Keratinocyte (primary cell): Measurements from ENCODE around the gene TMEM132D. TPM values are rescaled to one million over a fixed set of nuclear protein-coding genes. Genes with fewer than 3 reads are reported as not detected.

Source experiments
- DNase-seq: peaks from one replicate; pipeline ENCODE4 v3.0.0-alpha.2; 2011; ENCODE audit warnings: low read depth, missing footprints, low spot score
- FAIRE-seq: peaks from 2 replicates; lab custom pipeline; 2011; peaks lifted over from hg19 to GRCh38; lab: Jason Lieb, UNC
- H2AFZ ChIP-seq: 2 replicates; pipeline ENCODE4 v1.6.0; 2012; ENCODE audit warnings: low read length, control low read depth, inconsistent platforms; ENCODE audit not compliant: control insufficient read depth
- H3K27ac ChIP-seq: 2 replicates; pipeline ENCODE4 v1.5.1; 2011; ENCODE audit warnings: low read length; ENCODE audit not compliant: control insufficient read depth, insufficient read depth
- H3K27me3 ChIP-seq: 3 replicates; pipeline ENCODE4 v1.6.0; 2011; ENCODE audit warnings: low read length; ENCODE audit not compliant: control insufficient read depth, insufficient read depth; ENCODE audit errors: extremely low read depth
- H3K36me3 ChIP-seq, 2 experiments: 2 replicates in 1 of 2; 3 replicates in 1 of 2; pipeline ENCODE4 v1.5.1; 2011; ENCODE audit warnings: low read length in 2 of 2, mild to moderate bottlenecking in 1 of 2; ENCODE audit not compliant: control insufficient read depth in 2 of 2, insufficient read depth in 2 of 2; ENCODE audit errors: extremely low read depth in 1 of 2
- H3K4me1 ChIP-seq: 3 replicates; pipeline ENCODE4 v1.5.1; 2011; ENCODE audit warnings: low read length; ENCODE audit not compliant: control insufficient read depth, insufficient read depth; ENCODE audit errors: extremely low read depth
- H3K4me2 ChIP-seq: 3 replicates; pipeline ENCODE4 v1.6.0; 2011; ENCODE audit warnings: low read depth, low read length; ENCODE audit not compliant: control insufficient read depth, insufficient read depth; ENCODE audit errors: extremely low read depth
- H3K4me3 ChIP-seq, 3 experiments: fragments of 200-600 bp in 1 of 3; sonication (generic) in 1 of 3; 2 replicates in 2 of 3; 3 replicates in 1 of 3; pipeline ENCODE4 v1.5.1; 2011 to 2016; ENCODE audit warnings: low read length in 3 of 3, mild to moderate bottlenecking in 3 of 3, control low read depth in 2 of 3, inconsistent platforms in 1 of 3, low read depth in 1 of 3, mixed read lengths in 1 of 3, mixed run types in 1 of 3, moderate library complexity in 1 of 3; ENCODE audit not compliant: control insufficient read depth in 2 of 3, insufficient read depth in 2 of 3; ENCODE audit errors: extremely low read depth in 1 of 3
- H3K79me2 ChIP-seq: 2 replicates; pipeline ENCODE4 v1.6.0; 2012; ENCODE audit warnings: low read length; ENCODE audit not compliant: control insufficient read depth, insufficient read depth
- H3K9ac ChIP-seq: 3 replicates; pipeline ENCODE4 v1.6.0; 2011; ENCODE audit warnings: low read length; ENCODE audit not compliant: control insufficient read depth, insufficient read depth; ENCODE audit errors: extremely low read depth
- H3K9me1 ChIP-seq: 3 replicates; pipeline ENCODE4 v1.6.0; 2011; ENCODE audit warnings: low read length; ENCODE audit not compliant: control insufficient read depth, insufficient read depth; ENCODE audit errors: extremely low read depth
- H3K9me3 ChIP-seq: 2 replicates; pipeline ENCODE4 v1.5.1; 2012; ENCODE audit warnings: low read depth, low read length; ENCODE audit not compliant: control insufficient read depth
- H4K20me1 ChIP-seq: 3 replicates; pipeline ENCODE4 v1.6.0; 2011; ENCODE audit warnings: low read length; ENCODE audit not compliant: control insufficient read depth, insufficient read depth; ENCODE audit errors: extremely low read depth
- CTCF ChIP-seq, 3 experiments: IDR thresholded peaks in 1 of 3; conservative IDR thresholded peaks in 1 of 3; optimal IDR thresholded peaks in 1 of 3; 2 replicates in 2 of 3; 3 replicates in 1 of 3; pipeline versions ENCODE3 to v1.5.1; 2011; ENCODE audit warnings: low read length in 3 of 3, mild to moderate bottlenecking in 3 of 3, moderate library complexity in 2 of 3, control low read depth in 1 of 3, inconsistent platforms in 1 of 3; ENCODE audit not compliant: insufficient read depth in 2 of 3; ENCODE audit errors: extremely low read depth in 1 of 3
- EZH2 ChIP-seq: IDR thresholded peaks from one replicate; pipeline ENCODE4 v1.6.1; 2012; ENCODE audit warnings: inconsistent platforms, mild to moderate bottlenecking, low read length, moderate library complexity
- dilution Hi-C: fragments of 300-500 bp; cut with MboI; formaldehyde crosslinking; loops from one replicate; pipeline ENCODE4 v1.7.0; 2020; ENCODE audit warnings: low sequenced_read_pairs; ENCODE audit not compliant: extremely low pct_ligation_motif_present
- polyA plus RNA-seq, 5 experiments: library from polyadenylated mRNA; depleted of rRNA in 3 of 5; stranded (reverse) in 3 of 5; stranded (forward) in 1 of 5; unstranded in 1 of 5; fragments of >200 nt; gene quantifications; 1 replicate in 1 of 5; 2 replicates in 3 of 5; 3 replicates in 1 of 5; pipeline versions ENCODE4 v1.2.1 to v1.2.3, GENCODE V29; 2011 to 2012; ENCODE audit warnings: missing spikeins in 2 of 5, low read depth in 1 of 5, low replicate concordance in 1 of 5

TMEM132D gene
- polyA plus RNA-seq, 1 donor (not counting 4 experiments of a cell fraction or from before 2014, with no cell fraction given): not detected

GRCh38 chr12:129941618-129942017 is 37.8 kb upstream of the TMEM132D start:
- FAIRE-seq (no peak), DNase-seq (no peak)
- H4K20me1 ChIP-seq: no peaks in the 10 kb centered on the region
- no peak overlapping the region for H3K27ac ChIP-seq
- no peaks in the 10 kb centered on the region for H3K79me2 ChIP-seq
- peaks cover 10% of the 10 kb centered on the region for H3K9me3 ChIP-seq
- no peak for TF ChIP-seq EZH2
- H3K27me3 ChIP-seq: no peaks in the 10 kb centered on the region
- no peak overlapping the region for H2AFZ ChIP-seq
- dilution Hi-C loops: no loop called here
- H3K36me3 ChIP-seq: no peaks in the 10 kb centered on the region
- no peak overlapping the region for H3K4me3 ChIP-seq
- H3K9ac ChIP-seq: no peak overlapping the region
- no peak overlapping the region for H3K4me2 ChIP-seq
- no peaks in the 10 kb centered on the region for H3K9me1 ChIP-seq
- no peaks in the 10 kb centered on the region for H3K4me1 ChIP-seq

- DNase-seq (no peak), FAIRE-seq (no peak)
- H4K20me1 ChIP-seq: no peaks in the 10 kb centered on the region
- H3K9me1 ChIP-seq: no peaks in the 10 kb centered on the region
- dilution Hi-C loops: no loop called here
- H3K36me3 ChIP-seq: no peaks in the 10 kb centered on the region
- no peak overlapping the region for H2AFZ ChIP-seq
- TF ChIP-seq EZH2 (no peak), CTCF (optimal IDR thresholded peaks at IDR 0.05 in 1 of 3, IDR thresholded peaks at IDR 0.05 in 1 of 3, conservative IDR thresholded peaks at IDR 0.05 in 1 of 3; ENCODE audit: extremely low read depth in 1 of 3, insufficient read depth in 2 of 3, low read length in 3 of 3) (no peak)
- no peak overlapping the region for H3K4me2 ChIP-seq
- H3K79me2 ChIP-seq: no peaks in the 10 kb centered on the region
- H3K9ac ChIP-seq: no peak overlapping the region
- H3K9me3 ChIP-seq: peaks cover 15% of the 10 kb centered on the region
- no peak overlapping the region for H3K4me3 ChIP-seq
- H3K27ac ChIP-seq: no peak overlapping the region
- H3K4me1 ChIP-seq: no peaks in the 10 kb centered on the region
- no peaks in the 10 kb centered on the region for H3K27me3 ChIP-seq
These were observed 34.3 kb upstream of the TMEM132D start for GRCh38 chr12:129938089-129938488.

- H3K9ac ChIP-seq: no peak overlapping the region
- FAIRE-seq: no peak
- no peaks in the 10 kb centered on the region for H3K79me2 ChIP-seq
- no peaks in the 10 kb centered on the region for H4K20me1 ChIP-seq
- dilution Hi-C loops: no loop called here
- H2AFZ ChIP-seq: no peak overlapping the region
- H3K27ac ChIP-seq: no peak overlapping the region
- no peak overlapping the region for H3K4me2 ChIP-seq
- no peaks in the 10 kb centered on the region for H3K27me3 ChIP-seq
- no peak for TF ChIP-seq CTCF (optimal IDR thresholded peaks at IDR 0.05 in 1 of 3, IDR thresholded peaks at IDR 0.05 in 1 of 3, conservative IDR thresholded peaks at IDR 0.05 in 1 of 3; ENCODE audit: extremely low read depth in 1 of 3, insufficient read depth in 2 of 3, low read length in 3 of 3)
- TF ChIP-seq EZH2: no peak
- no peak for DNase-seq
- H3K4me1 ChIP-seq: no peaks in the 10 kb centered on the region
- peaks cover 13% of the 10 kb centered on the region for H3K9me3 ChIP-seq
- no peaks in the 10 kb centered on the region for H3K9me1 ChIP-seq
- H3K4me3 ChIP-seq: no peak overlapping the region
- no peaks in the 10 kb centered on the region for H3K36me3 ChIP-seq
These were observed 33.6 kb upstream of the TMEM132D start for GRCh38 chr12:129937426-129937825.
